Mesendoderm (in vitro differentiated cells): ENCODE measurements around the gene ADAMTS17.

ENCODE experiments used
- DNase-seq: peaks from one replicate; pipeline ENCODE4 v3.0.0; 2013
- H2AK5ac ChIP-seq: 2 replicates; pipeline ENCODE4 v1.6.1; 2013; ENCODE audit warnings: low read length, inconsistent platforms
- H2BK120ac ChIP-seq: 2 replicates; pipeline ENCODE4 v1.6.1; 2013; ENCODE audit warnings: low read depth, mild to moderate bottlenecking, low read length, moderate library complexity, mixed read lengths
- H2BK15ac ChIP-seq: replicated peaks from 2 replicates; pipeline ENCODE4 v1.6.1; 2013; ENCODE audit warnings: low read depth, mild to moderate bottlenecking, moderate library complexity
- H2BK5ac ChIP-seq: 2 replicates; pipeline ENCODE4 v1.6.1; 2013; ENCODE audit warnings: low read length, inconsistent platforms
- H3K18ac ChIP-seq: 2 replicates; pipeline ENCODE4 v1.6.1; 2013; ENCODE audit warnings: mild to moderate bottlenecking, low read length, mixed read lengths
- H3K23ac ChIP-seq: one replicate; pipeline ENCODE4 v1.6.1; 2013; ENCODE audit warnings: low read length
- H3K27ac ChIP-seq: 2 replicates; pipeline ENCODE4 v1.5.1; 2013; ENCODE audit warnings: low read depth, mild to moderate bottlenecking, inconsistent platforms, low read length, moderate library complexity
- H3K27me3 ChIP-seq: 2 replicates; pipeline ENCODE4 v1.6.1; 2013; ENCODE audit warnings: low read length, control low read depth, mild to moderate bottlenecking, inconsistent platforms; ENCODE audit not compliant: insufficient read depth, poor library complexity
- H3K36me3 ChIP-seq: 2 replicates; pipeline ENCODE4 v1.6.1; 2013; ENCODE audit warnings: low read length, inconsistent platforms; ENCODE audit not compliant: control insufficient read depth, insufficient read depth
- H3K4ac ChIP-seq: one replicate; pipeline ENCODE4 v1.6.1; 2013; ENCODE audit warnings: low read depth, mild to moderate bottlenecking, low read length, moderate library complexity
- H3K4me1 ChIP-seq: 2 replicates; pipeline ENCODE4 v1.6.1; 2013; ENCODE audit warnings: low read depth, low read length, inconsistent platforms; ENCODE audit not compliant: control insufficient read depth
- H3K4me2 ChIP-seq: 2 replicates; pipeline ENCODE4 v1.6.1; 2013; ENCODE audit warnings: low read length
- H3K4me3 ChIP-seq: 2 replicates; pipeline ENCODE4 v1.5.1; 2013; ENCODE audit warnings: mild to moderate bottlenecking, low read length
- H3K56ac ChIP-seq: one replicate; pipeline ENCODE4 v1.6.1; 2013; ENCODE audit warnings: low read length
- H3K79me1 ChIP-seq: 2 replicates; pipeline ENCODE4 v1.6.1; 2013; ENCODE audit warnings: low read length, inconsistent platforms
- H3K79me2 ChIP-seq: 2 replicates; pipeline ENCODE4 v1.6.1; 2013; ENCODE audit warnings: mild to moderate bottlenecking, low read length; ENCODE audit not compliant: control insufficient read depth, insufficient read depth
- H3K9ac ChIP-seq: 2 replicates; pipeline ENCODE4 v1.6.1; 2013; ENCODE audit warnings: low read length, inconsistent platforms
- H4K5ac ChIP-seq: one replicate; pipeline ENCODE4 v1.6.1; 2013; ENCODE audit warnings: low read length
- H4K8ac ChIP-seq: one replicate; pipeline ENCODE4 v1.6.1; 2013; ENCODE audit warnings: low read depth, mild to moderate bottlenecking, control low read depth, low read length, moderate library complexity
- WGBS: extraction: QIAGEN DNeasy Blood & Tissue Kit; methylation state at CpG from one replicate; pipeline ENCODE4 v1.1.7; 2013; ENCODE audit warnings: low lambda C conversion rate, missing lambda C conversion rate; ENCODE audit not compliant: insufficient coverage; ENCODE audit errors: extremely low coverage; 5-methylcytosine and 5-hydroxymethylcytosine counted together

ADAMTS17 gene

GRCh38 chr15:100112061-100112420 lies 229.7 kb downstream of the ADAMTS17 start:
- no peak for DNase-seq
- Histone ChIP-seq H2BK15ac (no peak overlapping the region), H3K9ac (no peak overlapping the region), H3K79me2 (no peaks in the 10 kb centered on the region), H3K4me2 (no peak overlapping the region), H4K5ac (no peak overlapping the region), H3K56ac (no peak overlapping the region), H2BK120ac (no peak overlapping the region), H2BK5ac (no peak overlapping the region), H3K79me1 (no peaks in the 10 kb centered on the region), H3K23ac (no peak overlapping the region), H3K27ac (no peak overlapping the region), H3K4me3 (no peak overlapping the region), H4K8ac (no peak overlapping the region), H3K27me3 (no peaks in the 10 kb centered on the region), H3K18ac (no peak overlapping the region), H3K36me3 (no peaks in the 10 kb centered on the region), H2AK5ac (no peak overlapping the region), H3K4me1 (peaks cover 2% of the 10 kb centered on the region), H3K4ac (no peak overlapping the region)
- no CpG with 5 or more reads among the region's 5 CpGs for WGBS

GRCh38 chr15:100111125-100112060 lies 230.4 kb downstream of the ADAMTS17 start:
- no peak overlapping the region for H3K27ac ChIP-seq
- no peak overlapping the region for H3K23ac ChIP-seq
- no peak overlapping the region for H2AK5ac ChIP-seq
- no peaks in the 10 kb centered on the region for H3K79me1 ChIP-seq
- H2BK120ac ChIP-seq: no peak overlapping the region
- no peak for DNase-seq
- H2BK15ac ChIP-seq: no peak overlapping the region
- no peak overlapping the region for H4K8ac ChIP-seq
- no peaks in the 10 kb centered on the region for H3K27me3 ChIP-seq
- H3K4me2 ChIP-seq: no peak overlapping the region
- no peaks in the 10 kb centered on the region for H3K36me3 ChIP-seq
- no peak overlapping the region for H3K56ac ChIP-seq
- no peak overlapping the region for H3K4me3 ChIP-seq
- no peak overlapping the region for H2BK5ac ChIP-seq
- no peak overlapping the region for H3K4ac ChIP-seq
- no peak overlapping the region for H3K18ac ChIP-seq
- no peak overlapping the region for H4K5ac ChIP-seq
- H3K9ac ChIP-seq: no peak overlapping the region
- H3K4me1 ChIP-seq: peaks cover 2% of the 10 kb centered on the region
- H3K79me2 ChIP-seq: no peaks in the 10 kb centered on the region
- WGBS: no CpG with 5 or more reads among the region's 15 CpGs

- no peak for DNase-seq
- no peak overlapping the region for H2BK5ac ChIP-seq
- no peak overlapping the region for H4K8ac ChIP-seq
- WGBS: no CpG with 5 or more reads among the region's 14 CpGs
- H3K27me3 ChIP-seq: no peaks in the 10 kb centered on the region
- H2BK15ac ChIP-seq: no peak overlapping the region
- H3K9ac ChIP-seq: no peak overlapping the region
- H3K4ac ChIP-seq: no peak overlapping the region
- peaks cover 2% of the 10 kb centered on the region for H3K4me1 ChIP-seq
- no peak overlapping the region for H3K18ac ChIP-seq
- H3K56ac ChIP-seq: no peak overlapping the region
- H3K27ac ChIP-seq: no peak overlapping the region
- H3K4me2 ChIP-seq: no peak overlapping the region
- no peaks in the 10 kb centered on the region for H3K79me2 ChIP-seq
- no peak overlapping the region for H3K4me3 ChIP-seq
- H3K79me1 ChIP-seq: no peaks in the 10 kb centered on the region
- H3K36me3 ChIP-seq: no peaks in the 10 kb centered on the region
- H4K5ac ChIP-seq: no peak overlapping the region
- no peak overlapping the region for H3K23ac ChIP-seq
- H2BK120ac ChIP-seq: no peak overlapping the region
- H2AK5ac ChIP-seq: no peak overlapping the region
Observed at GRCh38 chr15:100109486-100110035, 232.2 kb downstream of the ADAMTS17 start.

GRCh38 chr15:100108846-100109245 lies 232.9 kb downstream of the ADAMTS17 start:
- Histone ChIP-seq H3K79me2 (no peaks in the 10 kb centered on the region), H3K27me3 (no peaks in the 10 kb centered on the region), H3K36me3 (no peaks in the 10 kb centered on the region), H2BK5ac (no peak overlapping the region), H4K8ac (no peak overlapping the region), H2BK15ac (no peak overlapping the region), H2BK120ac (no peak overlapping the region), H2AK5ac (no peak overlapping the region), H3K27ac (no peak overlapping the region), H3K79me1 (no peaks in the 10 kb centered on the region), H3K18ac (no peak overlapping the region), H3K4me3 (no peak overlapping the region), H4K5ac (no peak overlapping the region), H3K4me2 (no peak overlapping the region), H3K56ac (no peak overlapping the region), H3K4ac (no peak overlapping the region), H3K4me1 (no peaks in the 10 kb centered on the region), H3K9ac (no peak overlapping the region), H3K23ac (no peak overlapping the region)
- no peak for DNase-seq
- WGBS: no CpG with 5 or more reads among the region's 15 CpGs

- Histone ChIP-seq H3K4me3 (no peak overlapping the region), H3K79me2 (no peaks in the 10 kb centered on the region), H2BK5ac (no peak overlapping the region), H3K4ac (no peak overlapping the region), H2BK120ac (no peak overlapping the region), H3K18ac (no peak overlapping the region), H3K27ac (no peak overlapping the region), H3K56ac (no peak overlapping the region), H3K27me3 (no peaks in the 10 kb centered on the region), H2AK5ac (no peak overlapping the region), H3K4me2 (no peak overlapping the region), H3K4me1 (no peaks in the 10 kb centered on the region), H3K23ac (no peak overlapping the region), H3K79me1 (no peaks in the 10 kb centered on the region), H4K5ac (no peak overlapping the region), H3K9ac (no peak overlapping the region), H4K8ac (no peak overlapping the region), H3K36me3 (no peaks in the 10 kb centered on the region), H2BK15ac (no peak overlapping the region)
- WGBS: no CpG with 5 or more reads among the region's 8 CpGs
- no peak for DNase-seq
Observed at GRCh38 chr15:100108346-100108745, 233.4 kb downstream of the ADAMTS17 start.
